Measurements from ENCODE around the gene PANK4.

The PANK4 gene

GRCh38 chr1:2501820-2502119 is 24.6 kb downstream of the PANK4 start:
- Mint-ChIP-seq H3K9me3 (no peaks in the 10 kb centered on the region), H3K4me1 (peaks cover 5% of the 10 kb centered on the region), H3K27me3 (ENCODE audit: low read depth) (no peaks in the 10 kb centered on the region), H3K4me3 (no peak overlapping the region), H3K36me3 (ENCODE audit: low read depth) (no peaks in the 10 kb centered on the region), H3K27ac (no peak overlapping the region)
- no peak for TF ChIP-seq CTCF (IDR thresholded peaks at IDR 0.05; ENCODE audit: unreplicated experiment in 3 of 3)

GRCh38 chr1:2501041-2501819 is 25.2 kb downstream of the PANK4 start:
- H3K9me3 Mint-ChIP-seq: no peaks in the 10 kb centered on the region
- H3K36me3 Mint-ChIP-seq (ENCODE audit: low read depth): no peaks in the 10 kb centered on the region
- no peak overlapping the region for H3K27ac Mint-ChIP-seq
- no peaks in the 10 kb centered on the region for H3K27me3 Mint-ChIP-seq (ENCODE audit: low read depth)
- no peak for TF ChIP-seq CTCF (IDR thresholded peaks at IDR 0.05; ENCODE audit: unreplicated experiment in 3 of 3)
- peaks cover 5% of the 10 kb centered on the region for H3K4me1 Mint-ChIP-seq
- no peak overlapping the region for H3K4me3 Mint-ChIP-seq

GRCh38 chr1:2499986-2500596 is 26.3 kb downstream of the PANK4 start:
- no peaks in the 10 kb centered on the region for H3K36me3 Mint-ChIP-seq (ENCODE audit: low read depth)
- H3K27ac Mint-ChIP-seq: no peak overlapping the region
- H3K4me3 Mint-ChIP-seq: no peak overlapping the region
- no peaks in the 10 kb centered on the region for H3K9me3 Mint-ChIP-seq
- no peaks in the 10 kb centered on the region for H3K4me1 Mint-ChIP-seq
- H3K27me3 Mint-ChIP-seq (ENCODE audit: low read depth): no peaks in the 10 kb centered on the region
- TF ChIP-seq CTCF (IDR thresholded peaks at IDR 0.05; ENCODE audit: unreplicated experiment in 3 of 3): no peak

GRCh38 chr1:2499260-2499659 is 27.1 kb downstream of the PANK4 start:
- no peaks in the 10 kb centered on the region for H3K9me3 Mint-ChIP-seq
- H3K27me3 Mint-ChIP-seq (ENCODE audit: low read depth): no peaks in the 10 kb centered on the region
- H3K36me3 Mint-ChIP-seq (ENCODE audit: low read depth): no peaks in the 10 kb centered on the region
- H3K4me1 Mint-ChIP-seq: no peaks in the 10 kb centered on the region
- H3K4me3 Mint-ChIP-seq: no peak overlapping the region
- TF ChIP-seq CTCF (IDR thresholded peaks at IDR 0.05; ENCODE audit: unreplicated experiment in 3 of 3): no peak
- no peak overlapping the region for H3K27ac Mint-ChIP-seq

GRCh38 chr1:2498648-2499047 is 27.7 kb downstream of the PANK4 start:
- H3K36me3 Mint-ChIP-seq (ENCODE audit: low read depth): no peaks in the 10 kb centered on the region
- TF ChIP-seq CTCF (IDR thresholded peaks at IDR 0.05; ENCODE audit: unreplicated experiment in 3 of 3): no peak
- no peaks in the 10 kb centered on the region for H3K9me3 Mint-ChIP-seq
- no peaks in the 10 kb centered on the region for H3K27me3 Mint-ChIP-seq (ENCODE audit: low read depth)
- H3K4me1 Mint-ChIP-seq: no peaks in the 10 kb centered on the region
- no peak overlapping the region for H3K4me3 Mint-ChIP-seq
- H3K27ac Mint-ChIP-seq: no peak overlapping the region

- H3K36me3 Mint-ChIP-seq (ENCODE audit: low read depth): no peaks in the 10 kb centered on the region
- H3K4me3 Mint-ChIP-seq: no peak overlapping the region
- no peaks in the 10 kb centered on the region for H3K9me3 Mint-ChIP-seq
- peaks cover 4% of the 10 kb centered on the region for H3K27me3 Mint-ChIP-seq (ENCODE audit: low read depth)
- no peak overlapping the region for H3K27ac Mint-ChIP-seq
- TF ChIP-seq CTCF (IDR thresholded peaks at IDR 0.05; ENCODE audit: unreplicated experiment in 3 of 3): no peak
- H3K4me1 Mint-ChIP-seq: no peaks in the 10 kb centered on the region
These were observed 28.5 kb downstream of the PANK4 start for GRCh38 chr1:2497891-2498290.
